Muscle layer of colon (tissue), 2 donors: ENCODE results near the gene KCNQ1OT1.

ENCODE experiments used
- H3K27ac ChIP-seq: one replicate; pipeline ENCODE4 v1.7.0; 2013; ENCODE audit warnings: low read depth, mild to moderate bottlenecking, low read length, moderate library complexity
- H3K27me3 ChIP-seq, 2 donors: one replicate each; pipeline ENCODE4 v1.7.0; 2013; ENCODE audit warnings: low read length in 2 of 2, mild to moderate bottlenecking in 2 of 2; ENCODE audit not compliant: insufficient read depth in 2 of 2, control insufficient read depth in 1 of 2
- H3K36me3 ChIP-seq: one replicate; pipeline ENCODE4 v1.7.0; 2013; ENCODE audit warnings: mild to moderate bottlenecking, low read length; ENCODE audit not compliant: insufficient read depth
- H3K4me1 ChIP-seq: one replicate; pipeline ENCODE4 v1.7.0; 2013; ENCODE audit warnings: mild to moderate bottlenecking, low read length; ENCODE audit not compliant: insufficient read depth
- H3K4me3 ChIP-seq, 2 donors: one replicate each; pipeline ENCODE4 v1.7.0; 2013; ENCODE audit warnings: low read length in 2 of 2, low read depth in 1 of 2, mild to moderate bottlenecking in 1 of 2, moderate library complexity in 1 of 2
- H3K9ac ChIP-seq: one replicate; pipeline ENCODE4 v1.7.0; 2013; ENCODE audit warnings: low read length
- H3K9me3 ChIP-seq: one replicate; pipeline ENCODE4 v1.7.0; 2013; ENCODE audit warnings: mild to moderate bottlenecking, low read length
- donor health status: abdominal sarcoma.
- donor health status: Adenocarcinoma of cecum.

KCNQ1OT1 gene

DNA sequence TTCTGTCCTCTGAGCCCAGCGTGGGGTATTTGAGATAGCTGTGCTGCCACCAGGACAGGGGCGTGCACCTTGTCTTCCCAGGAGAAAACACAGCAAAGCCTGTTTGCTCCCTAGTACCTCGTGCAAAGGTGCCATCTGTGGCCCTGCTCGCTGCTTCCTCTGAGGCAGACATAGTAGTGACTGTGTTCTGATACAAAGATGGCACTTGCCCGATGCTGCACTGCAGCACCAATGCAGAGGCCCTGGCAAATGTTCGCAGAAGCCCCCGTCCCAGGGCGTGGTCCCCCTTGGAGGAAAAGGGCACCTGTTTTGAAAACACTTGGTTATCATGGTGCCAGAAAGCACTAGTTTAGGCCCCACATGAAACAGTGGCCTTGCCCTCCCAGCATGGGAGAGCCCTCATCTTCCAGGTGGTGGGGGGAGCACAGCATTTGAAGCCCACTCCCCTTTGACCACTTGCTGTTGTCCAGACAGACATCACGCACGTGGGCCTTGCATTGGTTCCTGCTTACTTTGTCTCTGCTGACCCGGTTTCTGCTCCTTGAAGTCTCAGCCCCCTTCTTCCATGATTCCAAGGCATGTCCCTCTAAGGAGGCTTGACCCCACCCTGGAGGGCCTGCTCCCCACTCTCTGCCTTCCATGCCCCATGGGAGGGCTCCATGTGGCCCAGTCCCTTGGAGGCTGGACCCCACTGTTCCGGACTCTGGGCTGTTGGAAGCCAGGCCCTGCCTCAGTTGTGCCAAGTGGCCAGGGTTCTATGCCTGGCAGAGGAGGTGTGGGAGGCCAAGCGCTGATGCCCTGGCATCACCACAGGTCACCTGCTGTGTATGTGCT is 109.4 kb downstream of the KCNQ1OT1 start:
- no peaks in the 10 kb centered on the region for H3K36me3 ChIP-seq
- H3K27me3 ChIP-seq, result no peaks in the 10 kb centered on the region
- H3K27ac ChIP-seq, result no peak overlapping the region
- no peaks in the 10 kb centered on the region for H3K4me1 ChIP-seq
- no peak overlapping the region for H3K4me3 ChIP-seq
- no peak overlapping the region for H3K9ac ChIP-seq
- H3K9me3 ChIP-seq, result no peaks in the 10 kb centered on the region

DNA sequence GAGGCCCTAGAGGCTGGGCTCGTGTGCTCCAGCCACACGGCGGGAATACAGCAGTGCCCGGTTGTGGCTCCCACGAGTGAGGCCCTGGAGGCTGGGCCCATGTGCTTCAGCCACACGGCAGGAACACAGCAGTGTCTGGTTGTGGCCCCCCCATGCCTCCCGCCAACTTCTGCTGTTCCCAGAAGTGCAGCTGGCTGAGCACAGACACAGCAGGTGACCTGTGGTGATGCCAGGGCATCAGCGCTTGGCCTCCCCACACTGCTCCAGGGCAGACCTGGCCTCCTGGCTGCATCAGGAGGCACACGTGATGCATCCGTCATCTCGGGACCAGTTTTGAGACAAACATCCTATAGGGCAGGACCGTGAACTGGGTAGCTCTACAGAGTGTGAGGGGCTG is 110.3 kb downstream of the KCNQ1OT1 start:
- no peak overlapping the region for H3K4me3 ChIP-seq
- no peak overlapping the region for H3K27ac ChIP-seq
- no peak overlapping the region for H3K9ac ChIP-seq
- H3K27me3 ChIP-seq, result no peaks in the 10 kb centered on the region
- H3K4me1 ChIP-seq, result no peaks in the 10 kb centered on the region
- no peaks in the 10 kb centered on the region for H3K9me3 ChIP-seq
- no peaks in the 10 kb centered on the region for H3K36me3 ChIP-seq

GRCh38 chr11:2588809-2589537 is 110.8 kb downstream of the KCNQ1OT1 start:
- H3K9me3 ChIP-seq, result no peaks in the 10 kb centered on the region
- no peak overlapping the region for H3K27ac ChIP-seq
- H3K9ac ChIP-seq, result no peak overlapping the region
- H3K36me3 ChIP-seq, result no peaks in the 10 kb centered on the region
- no peak overlapping the region for H3K4me3 ChIP-seq
- H3K4me1 ChIP-seq, result no peaks in the 10 kb centered on the region
- no peaks in the 10 kb centered on the region for H3K27me3 ChIP-seq

DNA sequence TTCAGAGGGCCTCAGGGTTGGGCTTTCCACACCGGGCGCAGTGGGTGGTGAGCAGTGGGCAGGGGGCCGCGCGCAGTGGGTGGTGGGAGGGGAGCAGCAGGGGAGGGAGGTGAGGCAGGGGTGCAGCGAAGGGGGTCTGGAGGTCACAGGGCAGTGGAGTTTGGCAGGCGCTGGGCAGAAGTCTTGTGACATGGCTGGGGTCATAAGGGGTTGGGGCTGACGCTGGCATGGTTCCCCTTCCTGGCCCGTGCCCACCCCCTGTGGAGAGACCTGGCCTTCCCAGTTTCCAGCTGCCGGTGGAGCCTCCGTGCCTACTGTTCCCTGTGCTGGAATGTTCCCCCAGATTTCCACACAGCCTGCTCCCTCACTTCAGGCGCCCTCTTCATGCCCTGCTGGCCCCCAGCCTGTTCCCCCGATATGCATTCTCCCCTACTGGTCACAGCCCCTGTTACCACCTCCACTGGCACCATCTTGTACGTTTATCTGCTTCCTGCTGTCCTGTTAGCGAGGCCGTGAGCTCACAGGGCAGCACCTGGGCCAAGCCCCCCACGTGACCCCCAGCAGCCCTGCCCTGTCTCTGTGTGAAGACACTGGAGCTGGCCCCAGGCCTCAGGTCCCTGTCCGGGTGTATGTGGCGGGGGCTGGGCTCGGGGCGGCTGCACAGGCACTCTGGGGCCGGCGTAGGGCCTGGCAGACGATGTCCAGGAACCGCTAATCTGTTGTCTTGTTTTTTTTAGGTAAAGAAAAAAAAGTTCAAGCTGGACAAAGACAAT is 111.6 kb downstream of the KCNQ1OT1 start:
- no peak overlapping the region for H3K4me3 ChIP-seq
- no peaks in the 10 kb centered on the region for H3K27me3 ChIP-seq

GRCh38 chr11:2587132-2587930 is 112.5 kb downstream of the KCNQ1OT1 start:
- Histone ChIP-seq H3K9me3 (no peaks in the 10 kb centered on the region), H3K27ac (no peak overlapping the region), H3K4me3 (no peak overlapping the region), H3K9ac (no peak overlapping the region), H3K27me3 (no peaks in the 10 kb centered on the region), H3K36me3 (no peaks in the 10 kb centered on the region), H3K4me1 (no peaks in the 10 kb centered on the region)

More for the DNA sequence above, 111.6 kb downstream of the KCNQ1OT1 start:
- H3K9me3 ChIP-seq, result no peaks in the 10 kb centered on the region
- H3K9ac ChIP-seq, result no peak overlapping the region
- H3K36me3 ChIP-seq, result no peaks in the 10 kb centered on the region
- no peaks in the 10 kb centered on the region for H3K4me1 ChIP-seq
- no peak overlapping the region for H3K27ac ChIP-seq

DNA sequence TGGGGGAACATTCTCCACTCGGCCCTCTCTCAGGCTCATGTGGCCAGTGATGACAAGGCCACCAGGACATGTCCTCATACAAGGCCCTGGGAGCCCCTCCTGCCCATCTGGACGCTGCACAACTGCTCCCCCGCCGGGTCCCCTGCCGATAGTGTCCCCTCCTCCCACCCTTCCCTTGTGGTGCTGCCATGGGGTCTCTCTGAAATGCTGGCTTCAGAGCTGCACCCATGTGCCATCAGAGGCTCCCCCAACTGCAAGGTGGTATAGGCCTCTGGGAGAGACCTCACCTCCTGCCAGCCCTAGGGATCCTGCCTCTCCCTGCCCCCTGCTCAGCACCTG is 113.0 kb downstream of the KCNQ1OT1 start:
- H3K9me3 ChIP-seq, result no peaks in the 10 kb centered on the region
- H3K4me3 ChIP-seq, result no peak overlapping the region
- H3K27me3 ChIP-seq, result no peaks in the 10 kb centered on the region
- no peaks in the 10 kb centered on the region for H3K4me1 ChIP-seq
- H3K36me3 ChIP-seq, result no peaks in the 10 kb centered on the region
- H3K27ac ChIP-seq, result no peak overlapping the region
- H3K9ac ChIP-seq, result no peak overlapping the region

DNA sequence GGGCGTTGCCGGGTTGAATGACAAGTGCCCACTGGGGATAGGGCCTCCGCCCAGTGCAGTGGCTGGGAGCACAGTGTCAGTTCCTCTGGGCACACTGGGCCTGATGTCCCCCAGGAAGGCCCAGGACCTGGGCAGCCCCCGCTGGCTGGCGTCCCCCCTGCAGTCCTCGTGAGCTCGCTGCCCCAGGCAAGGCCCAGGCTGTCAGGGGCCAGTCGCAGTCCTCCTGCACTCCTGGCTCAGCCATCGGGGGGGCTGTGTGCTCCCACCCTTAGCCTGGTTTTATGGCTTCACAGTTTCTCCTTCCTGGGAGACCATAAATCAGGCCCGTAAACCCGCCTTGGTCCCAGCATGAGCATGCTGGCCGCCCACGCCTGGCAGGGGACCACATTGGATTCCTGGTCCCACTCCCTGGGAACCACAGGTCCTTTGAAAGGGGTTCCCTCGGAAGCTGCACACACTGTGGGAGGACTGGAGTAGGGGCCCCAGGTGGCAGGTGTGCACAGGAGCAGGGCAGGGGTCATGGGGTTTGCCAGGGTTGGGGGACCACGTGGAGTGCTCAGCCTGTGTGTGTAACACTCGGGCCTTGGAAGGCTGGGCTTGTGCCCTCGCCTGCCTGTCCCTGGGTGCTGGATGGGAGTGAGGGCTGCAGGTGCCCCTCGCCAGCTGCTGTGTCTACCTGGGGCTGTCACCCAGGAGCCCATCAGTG is 113.6 kb downstream of the KCNQ1OT1 start:
- H3K36me3 ChIP-seq, result no peaks in the 10 kb centered on the region
- no peaks in the 10 kb centered on the region for H3K9me3 ChIP-seq
- H3K4me1 ChIP-seq, result no peaks in the 10 kb centered on the region
- no peak overlapping the region for H3K27ac ChIP-seq
- H3K9ac ChIP-seq, result no peak overlapping the region
- H3K27me3 ChIP-seq, result no peaks in the 10 kb centered on the region
- no peak overlapping the region for H3K4me3 ChIP-seq

DNA sequence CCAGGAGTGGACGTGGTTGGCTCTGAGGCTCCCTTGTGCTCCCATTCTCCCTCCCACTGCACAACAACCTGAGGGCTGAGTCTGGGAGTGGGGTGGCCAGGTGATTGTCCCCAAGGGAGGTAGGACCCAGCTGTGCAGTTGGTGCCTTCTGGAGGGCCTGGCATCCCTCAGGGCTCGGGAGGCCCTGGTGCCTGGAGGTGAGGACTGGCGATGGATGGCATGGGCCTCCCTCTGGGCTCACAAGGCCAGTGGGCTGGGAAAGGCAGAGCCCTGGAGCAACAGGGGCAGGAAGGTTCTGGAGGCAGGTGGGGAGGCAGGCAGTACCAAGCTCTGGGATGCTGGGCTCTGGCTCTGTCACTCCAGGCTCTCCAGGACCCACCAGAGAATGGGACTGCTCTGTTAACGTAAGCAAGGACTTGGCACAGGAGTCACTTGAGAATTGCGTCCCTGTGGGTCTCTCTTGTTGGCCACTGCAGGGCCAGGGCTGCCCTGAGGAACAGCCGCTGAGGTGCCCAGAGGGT is 114.2 kb downstream of the KCNQ1OT1 start:
- H3K9ac ChIP-seq, result no peak overlapping the region
- H3K27ac ChIP-seq, result no peak overlapping the region
- H3K4me3 ChIP-seq, result no peak overlapping the region
- H3K36me3 ChIP-seq, result no peaks in the 10 kb centered on the region
- no peaks in the 10 kb centered on the region for H3K9me3 ChIP-seq
- H3K27me3 ChIP-seq, result no peaks in the 10 kb centered on the region
- H3K4me1 ChIP-seq, result no peaks in the 10 kb centered on the region

DNA sequence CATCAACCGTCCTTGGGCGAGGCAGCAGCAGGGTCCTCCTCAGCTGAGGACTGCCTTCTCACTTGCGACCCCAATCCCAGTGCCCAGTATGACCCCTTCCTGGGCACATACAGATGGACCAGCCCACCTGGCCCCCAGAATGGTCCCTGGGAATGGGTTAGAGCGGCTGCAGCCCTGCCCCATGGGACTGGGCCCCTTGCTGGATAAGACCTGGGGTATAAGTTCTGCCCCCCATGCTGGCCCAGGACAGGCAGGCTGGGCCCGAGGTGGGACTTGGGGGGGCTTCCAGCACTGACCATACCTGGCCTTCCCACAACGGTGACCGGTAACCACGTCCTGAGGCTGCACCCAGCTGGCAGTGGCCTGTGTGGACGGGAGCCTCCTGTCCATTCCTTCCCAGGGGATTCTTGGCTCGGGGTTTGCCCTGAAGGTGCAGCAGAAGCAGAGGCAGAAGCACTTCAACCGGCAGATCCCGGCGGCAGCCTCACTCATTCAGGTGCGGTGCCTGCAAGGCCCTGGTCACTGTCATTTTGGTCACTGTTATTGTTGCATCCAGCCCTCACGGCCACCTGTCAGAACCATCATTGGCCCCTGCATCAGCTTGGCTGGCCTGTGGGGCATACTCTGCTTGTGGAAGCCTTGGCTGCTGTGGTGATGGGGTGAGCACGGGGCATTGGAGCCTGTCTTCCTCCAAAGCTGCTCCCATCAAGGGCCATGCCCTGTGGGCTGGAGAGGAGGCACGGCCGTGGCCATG is 114.8 kb downstream of the KCNQ1OT1 start:
- no peaks in the 10 kb centered on the region for H3K9me3 ChIP-seq
- H3K4me3 ChIP-seq, result no peak overlapping the region
- H3K36me3 ChIP-seq, result no peaks in the 10 kb centered on the region
- no peaks in the 10 kb centered on the region for H3K4me1 ChIP-seq
- H3K27ac ChIP-seq, result no peak overlapping the region
- H3K27me3 ChIP-seq, result no peaks in the 10 kb centered on the region
- no peak overlapping the region for H3K9ac ChIP-seq

- H3K4me1 ChIP-seq, result no peaks in the 10 kb centered on the region
- no peak overlapping the region for H3K4me3 ChIP-seq
- no peaks in the 10 kb centered on the region for H3K27me3 ChIP-seq
- no peak overlapping the region for H3K27ac ChIP-seq
- no peak overlapping the region for H3K9ac ChIP-seq
- no peaks in the 10 kb centered on the region for H3K9me3 ChIP-seq
- H3K36me3 ChIP-seq, result no peaks in the 10 kb centered on the region
Observed at GRCh38 chr11:2584434-2584811, 115.4 kb downstream of the KCNQ1OT1 start.
